A673 (cell line): Measurements from ENCODE around the gene PRKAG2. TPM values are rescaled to one million over a fixed set of nuclear protein-coding genes. Genes with fewer than 3 reads are reported as not detected.

ENCODE experiments used
- BruUV-seq: library from RNA; stranded (reverse); fragments of 400-500 nt; replicated peaks from 2 replicates; lab custom pipeline; 2021; lab: Mats Ljungman, UMichigan
- CTCF ChIA-PET: fragments of 300-600 bp; sonication (Branson Sonifier 250); formaldehyde crosslinking; loops from one replicate; lab custom pipeline; 2022; ENCODE audit warnings: antibody characterized with exemption; lab: Charles Lee
- POLR2A ChIA-PET: fragments of 300-600 bp; sonication (Branson Sonifier 250); formaldehyde crosslinking; loops from one replicate; lab custom pipeline; 2022; ENCODE audit warnings: antibody characterized with exemption; ENCODE audit not compliant: low non-redundant PET; lab: Charles Lee
- DNase-seq: peaks from one replicate; pipeline ENCODE4 v3.0.0-alpha.2; 2015; ENCODE audit warnings: low spot score
- H3K27ac ChIP-seq: fragments of 200-600 bp; sonication (generic); 2 replicates; pipeline ENCODE4 v1.5.1; 2016; ENCODE audit warnings: mixed run types, low read depth, mild to moderate bottlenecking, mixed read lengths, antibody characterized with exemption, low read length; ENCODE audit not compliant: poor library complexity, severe bottlenecking
- H3K27me3 ChIP-seq: fragments of 200-600 bp; sonication (generic); replicated peaks from 2 replicates; pipeline ENCODE4 v1.6.1; 2017; ENCODE audit warnings: mixed run types, low read depth, mild to moderate bottlenecking, mixed read lengths, antibody characterized with exemption, low read length; ENCODE audit not compliant: insufficient read depth, poor library complexity
- H3K36me3 ChIP-seq: fragments of 200-600 bp; sonication (generic); 2 replicates; pipeline ENCODE4 v1.6.1; 2016; ENCODE audit warnings: mixed run types, mild to moderate bottlenecking, mixed read lengths, antibody characterized with exemption, low read length; ENCODE audit not compliant: insufficient read depth, poor library complexity, severe bottlenecking
- H3K4me1 ChIP-seq: fragments of 200-600 bp; sonication (generic); 2 replicates; pipeline ENCODE4 v1.6.1; 2017; ENCODE audit warnings: mixed run types, mild to moderate bottlenecking, mixed read lengths, antibody characterized with exemption, low read length; ENCODE audit not compliant: insufficient read depth, poor library complexity, severe bottlenecking
- H3K4me3 ChIP-seq: fragments of 200-600 bp; sonication (generic); 2 replicates; pipeline ENCODE4 v1.5.1; 2016; ENCODE audit warnings: low read depth, mixed run types, mild to moderate bottlenecking, mixed read lengths, low read length; ENCODE audit not compliant: poor library complexity, severe bottlenecking
- H3K9me3 ChIP-seq: fragments of 200-600 bp; sonication (generic); 2 replicates; pipeline ENCODE4 v1.6.1; 2016; ENCODE audit warnings: mixed run types, low read depth, mild to moderate bottlenecking, mixed read lengths, antibody characterized with exemption, low read length; ENCODE audit not compliant: poor library complexity, severe bottlenecking
- CTCF ChIP-seq: fragments of 300-800, 200-600 bp; sonication (generic); conservative IDR thresholded peaks from 2 replicates; pipeline ENCODE4 v1.5.1; 2017; ENCODE audit warnings: low read depth, mild to moderate bottlenecking, antibody characterized with exemption, low read length, moderate library complexity, mixed read lengths
- EZH2 ChIP-seq: fragments of 200-600 bp; sonication (generic); IDR thresholded peaks from 2 replicates; pipeline ENCODE4 v1.6.1; 2017; ENCODE audit warnings: borderline replicate concordance, low read depth, mild to moderate bottlenecking, mixed read lengths, antibody characterized with exemption, low read length; ENCODE audit not compliant: poor library complexity, severe bottlenecking
- intact Hi-C: fragments of 100-400 bp; cut with micrococcal nuclease; formaldehyde crosslinking; loops from one replicate; pipeline ENCODE4 v1.10.0; 2022; ENCODE audit not compliant: unreplicated experiment
- total RNA-seq: library from RNA; stranded (reverse); gene quantifications from 2 replicates; pipeline ENCODE4 v1.2.3, GENCODE V29; 2021

Gene PRKAG2
- total RNA-seq, 1 experiment from 2014 or later = 11.6 TPM

GRCh38 chr7:151903249-151904032 is 26.5 kb upstream of the PRKAG2 start:
- Histone ChIP-seq H3K36me3 (no peaks in the 10 kb centered on the region), H3K27ac (no peak overlapping the region), H3K4me3 (no peak overlapping the region), H3K9me3 (no peaks in the 10 kb centered on the region), H3K27me3 (no peaks in the 10 kb centered on the region), H3K4me1 (no peaks in the 10 kb centered on the region)
- intact Hi-C loops = no loop called here
- CTCF ChIA-PET = no interaction called here
- TF ChIP-seq CTCF (no peak), EZH2 (no peak)
- BruUV-seq = no TSS peak
- no peak for DNase-seq
- POLR2A ChIA-PET = no interaction called here

- H3K27ac ChIP-seq = no peak overlapping the region
- no peaks in the 10 kb centered on the region for H3K36me3 ChIP-seq
- ChIA-PET POLR2A (no interaction called here), CTCF (no interaction called here)
- intact Hi-C loops = no loop called here
- DNase-seq = no peak
- no peak overlapping the region for H3K4me3 ChIP-seq
- no peaks in the 10 kb centered on the region for H3K4me1 ChIP-seq
- BruUV-seq = no TSS peak
- TF ChIP-seq CTCF (no peak), EZH2 (no peak)
- no peaks in the 10 kb centered on the region for H3K27me3 ChIP-seq
- no peaks in the 10 kb centered on the region for H3K9me3 ChIP-seq
Observed at GRCh38 chr7:151902311-151902710, 25.4 kb upstream of the PRKAG2 start.

- TF ChIP-seq EZH2 (no peak), CTCF (no peak)
- Histone ChIP-seq H3K9me3 (no peaks in the 10 kb centered on the region), H3K4me1 (no peaks in the 10 kb centered on the region), H3K27me3 (no peaks in the 10 kb centered on the region), H3K36me3 (no peaks in the 10 kb centered on the region), H3K4me3 (no peak overlapping the region), H3K27ac (no peak overlapping the region)
- POLR2A ChIA-PET = no interaction called here
- CTCF ChIA-PET = no interaction called here
- no TSS peak for BruUV-seq
- intact Hi-C loops = no loop called here
- DNase-seq = no peak
Observed at GRCh38 chr7:151901828-151902227, 24.9 kb upstream of the PRKAG2 start.
